Vagina (tissue), 2 donors: ENCODE measurements around the gene MACROD2.

Source experiments
- CTCF ChIP-seq, 3 experiments: fragments of 450-650 bp in 2 of 3; fragments of 200-600 bp in 1 of 3; sonication (generic) in 1 of 3; IDR thresholded peaks; one replicate each; pipeline ENCODE4 v1.5.1; 2017 to 2019; ENCODE audit warnings: antibody characterized with exemption in 3 of 3, mild to moderate bottlenecking in 2 of 3, moderate library complexity in 2 of 3
- POLR2A ChIP-seq, 2 donors: fragments of 450-650 bp; IDR thresholded peaks; one replicate each; pipeline ENCODE4 v1.6.1; 2017; ENCODE audit warnings: antibody characterized with exemption in 2 of 2, mild to moderate bottlenecking in 2 of 2, moderate library complexity in 2 of 2
- POLR2AphosphoS5 ChIP-seq, 2 donors: sonication (generic); formaldehyde crosslinking; IDR thresholded peaks; one replicate each; pipeline ENCODE4 v1.9.0; 2017; ENCODE audit warnings: antibody characterized with exemption in 2 of 2, mild to moderate bottlenecking in 2 of 2, low read depth in 1 of 2; ENCODE audit not compliant: insufficient read depth in 1 of 2

GRCh38 chr20:14488756-14489479 is 493.6 kb downstream of the MACROD2 start:
- TF ChIP-seq POLR2A (IDR thresholded peaks at IDR 0.05): no peak
- TF ChIP-seq CTCF (IDR thresholded peaks at IDR 0.05): no peak
- TF ChIP-seq POLR2AphosphoS5 (IDR thresholded peaks at IDR 0.05; ENCODE audit: insufficient read depth in 1 of 2, low read depth in 1 of 2): no peak
